Ishikawa (cell line): ENCODE results near the gene GPR78.

Experiments
- CEBPB ChIP-seq: IDR thresholded peaks from 2 replicates; pipeline ENCODE4 v1.6.1; 2012
- CREB1 ChIP-seq: IDR thresholded peaks from 2 replicates; pipeline ENCODE4 v1.6.1; 2012; ENCODE audit warnings: low read depth
- EGR1 ChIP-seq: IDR thresholded peaks from 2 replicates; pipeline ENCODE4 v1.6.1; 2012
- EP300 ChIP-seq: IDR thresholded peaks from 2 replicates; pipeline ENCODE4 v1.6.1; 2012; ENCODE audit warnings: borderline replicate concordance
- FOXM1 ChIP-seq: IDR thresholded peaks from 2 replicates; pipeline ENCODE4 v1.6.1; 2012; ENCODE audit warnings: low read depth, borderline replicate concordance
- RAD21 ChIP-seq: IDR thresholded peaks from 2 replicates; pipeline ENCODE4 v1.6.1; 2012; ENCODE audit warnings: low read depth
- TAF1 ChIP-seq: IDR thresholded peaks from 2 replicates; pipeline ENCODE4 v1.6.1; 2012; ENCODE audit warnings: low read depth, mild to moderate bottlenecking
- TEAD4 ChIP-seq: IDR thresholded peaks from 2 replicates; pipeline ENCODE4 v1.6.1; 2012
- YY1 ChIP-seq: IDR thresholded peaks from 2 replicates; pipeline ENCODE4 v1.6.1; 2012; ENCODE audit warnings: low read depth
- ZBTB7A ChIP-seq: IDR thresholded peaks from 2 replicates; pipeline ENCODE4 v1.6.1; 2012; ENCODE audit warnings: low read depth
- TF ChIP-seq, protein P1 (sequence below): IDR thresholded peaks from 2 replicates; pipeline ENCODE4 v1.6.1; 2012
- TF ChIP-seq, protein P2 (sequence below): IDR thresholded peaks from 2 replicates; pipeline ENCODE4 v1.6.1; 2012; ENCODE audit warnings: low read depth, mild to moderate bottlenecking
- TF ChIP-seq, protein P3 (sequence below): IDR thresholded peaks from 2 replicates; pipeline ENCODE4 v1.6.1; 2012

DNA sequence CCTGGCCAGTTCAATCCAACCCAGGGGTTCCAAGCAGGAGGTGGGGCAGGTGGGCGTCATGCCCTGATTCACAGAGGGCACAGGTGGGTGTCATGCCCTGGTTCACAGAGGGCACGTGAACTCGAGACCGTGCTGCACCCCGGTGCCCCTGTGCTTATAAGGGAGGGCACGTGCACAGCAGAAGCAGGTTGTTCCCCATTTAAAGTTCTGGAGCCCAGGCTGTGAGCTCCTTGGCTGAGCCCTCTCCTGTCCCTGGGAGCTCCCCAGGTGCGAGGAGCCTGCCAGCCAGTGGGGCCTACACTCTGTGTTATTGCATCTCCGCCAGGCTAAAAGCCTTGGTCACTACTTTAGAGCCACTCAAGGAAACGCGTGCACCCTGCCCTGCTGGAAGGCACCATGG is 9.1 kb downstream of the GPR78 start:
- TF ChIP-seq, protein P1, sequence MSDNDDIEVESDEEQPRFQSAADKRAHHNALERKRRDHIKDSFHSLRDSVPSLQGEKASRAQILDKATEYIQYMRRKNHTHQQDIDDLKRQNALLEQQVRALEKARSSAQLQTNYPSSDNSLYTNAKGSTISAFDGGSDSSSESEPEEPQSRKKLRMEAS, result no peak
- no peak for TF ChIP-seq EP300
- TF ChIP-seq TEAD4, result no peak
- no peak for TF ChIP-seq CEBPB
- no peak for TF ChIP-seq EGR1
- TF ChIP-seq RAD21, result no peak
- TF ChIP-seq, protein P2, sequence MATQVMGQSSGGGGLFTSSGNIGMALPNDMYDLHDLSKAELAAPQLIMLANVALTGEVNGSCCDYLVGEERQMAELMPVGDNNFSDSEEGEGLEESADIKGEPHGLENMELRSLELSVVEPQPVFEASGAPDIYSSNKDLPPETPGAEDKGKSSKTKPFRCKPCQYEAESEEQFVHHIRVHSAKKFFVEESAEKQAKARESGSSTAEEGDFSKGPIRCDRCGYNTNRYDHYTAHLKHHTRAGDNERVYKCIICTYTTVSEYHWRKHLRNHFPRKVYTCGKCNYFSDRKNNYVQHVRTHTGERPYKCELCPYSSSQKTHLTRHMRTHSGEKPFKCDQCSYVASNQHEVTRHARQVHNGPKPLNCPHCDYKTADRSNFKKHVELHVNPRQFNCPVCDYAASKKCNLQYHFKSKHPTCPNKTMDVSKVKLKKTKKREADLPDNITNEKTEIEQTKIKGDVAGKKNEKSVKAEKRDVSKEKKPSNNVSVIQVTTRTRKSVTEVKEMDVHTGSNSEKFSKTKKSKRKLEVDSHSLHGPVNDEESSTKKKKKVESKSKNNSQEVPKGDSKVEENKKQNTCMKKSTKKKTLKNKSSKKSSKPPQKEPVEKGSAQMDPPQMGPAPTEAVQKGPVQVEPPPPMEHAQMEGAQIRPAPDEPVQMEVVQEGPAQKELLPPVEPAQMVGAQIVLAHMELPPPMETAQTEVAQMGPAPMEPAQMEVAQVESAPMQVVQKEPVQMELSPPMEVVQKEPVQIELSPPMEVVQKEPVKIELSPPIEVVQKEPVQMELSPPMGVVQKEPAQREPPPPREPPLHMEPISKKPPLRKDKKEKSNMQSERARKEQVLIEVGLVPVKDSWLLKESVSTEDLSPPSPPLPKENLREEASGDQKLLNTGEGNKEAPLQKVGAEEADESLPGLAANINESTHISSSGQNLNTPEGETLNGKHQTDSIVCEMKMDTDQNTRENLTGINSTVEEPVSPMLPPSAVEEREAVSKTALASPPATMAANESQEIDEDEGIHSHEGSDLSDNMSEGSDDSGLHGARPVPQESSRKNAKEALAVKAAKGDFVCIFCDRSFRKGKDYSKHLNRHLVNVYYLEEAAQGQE, result no peak
- no peak for TF ChIP-seq ZBTB7A
- no peak for TF ChIP-seq FOXM1
- no peak for TF ChIP-seq TAF1
- TF ChIP-seq CREB1, result no peak
- TF ChIP-seq, protein P3, sequence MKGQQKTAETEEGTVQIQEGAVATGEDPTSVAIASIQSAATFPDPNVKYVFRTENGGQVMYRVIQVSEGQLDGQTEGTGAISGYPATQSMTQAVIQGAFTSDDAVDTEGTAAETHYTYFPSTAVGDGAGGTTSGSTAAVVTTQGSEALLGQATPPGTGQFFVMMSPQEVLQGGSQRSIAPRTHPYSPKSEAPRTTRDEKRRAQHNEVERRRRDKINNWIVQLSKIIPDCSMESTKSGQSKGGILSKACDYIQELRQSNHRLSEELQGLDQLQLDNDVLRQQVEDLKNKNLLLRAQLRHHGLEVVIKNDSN, result no peak
- TF ChIP-seq YY1, result no peak
